Activated T-cell treated with anti-CD3 and anti-CD28 coated beads, Interleukin-2, amount 50 U/mL, for 24 hours (primary cell): ENCODE data around the gene SH3RF3.

ENCODE experiments used
- DNase-seq: peaks from one replicate; pipeline ENCODE4 v3.0.0-alpha.2; 2020
- H3K27ac Mint-ChIP-seq: 2 replicates; pipeline ENCODE4 v1.8.0; 2020; ENCODE audit warnings: mild to moderate bottlenecking, mixed read lengths
- H3K27me3 Mint-ChIP-seq: 2 replicates; pipeline ENCODE4 v1.8.0; 2020; ENCODE audit warnings: mixed read lengths
- H3K36me3 Mint-ChIP-seq: 2 replicates; pipeline ENCODE4 v1.8.0; 2020; ENCODE audit warnings: low read depth, mixed read lengths
- H3K4me1 Mint-ChIP-seq: 2 replicates; pipeline ENCODE4 v1.8.0; 2020; ENCODE audit warnings: low read depth, mixed read lengths
- H3K4me3 Mint-ChIP-seq: 2 replicates; pipeline ENCODE4 v1.8.0; 2020; ENCODE audit warnings: mild to moderate bottlenecking, moderate library complexity, mixed read lengths
- H3K9me3 Mint-ChIP-seq: 2 replicates; pipeline ENCODE4 v1.8.0; 2020; ENCODE audit warnings: mixed read lengths

Gene SH3RF3

GRCh38 chr2:109487871-109488655 is 359.1 kb downstream of the SH3RF3 start:
- Mint-ChIP-seq H3K4me3 (no peak overlapping the region), H3K36me3 (no peaks in the 10 kb centered on the region), H3K9me3 (no peaks in the 10 kb centered on the region), H3K27ac (no peak overlapping the region), H3K27me3 (no peaks in the 10 kb centered on the region), H3K4me1 (no peaks in the 10 kb centered on the region)
- DNase-seq = no peak

GRCh38 chr2:109489296-109489695 is 360.3 kb downstream of the SH3RF3 start:
- no peaks in the 10 kb centered on the region for H3K4me1 Mint-ChIP-seq
- H3K27me3 Mint-ChIP-seq = no peaks in the 10 kb centered on the region
- H3K36me3 Mint-ChIP-seq = no peaks in the 10 kb centered on the region
- H3K27ac Mint-ChIP-seq = no peak overlapping the region
- no peak overlapping the region for H3K4me3 Mint-ChIP-seq
- DNase-seq = no peak
- H3K9me3 Mint-ChIP-seq = no peaks in the 10 kb centered on the region

GRCh38 chr2:109493176-109493935 is 364.4 kb downstream of the SH3RF3 start:
- no peaks in the 10 kb centered on the region for H3K36me3 Mint-ChIP-seq
- H3K9me3 Mint-ChIP-seq = no peaks in the 10 kb centered on the region
- H3K4me3 Mint-ChIP-seq = no peak overlapping the region
- DNase-seq = no peak
- no peak overlapping the region for H3K27ac Mint-ChIP-seq
- H3K4me1 Mint-ChIP-seq = no peaks in the 10 kb centered on the region
- H3K27me3 Mint-ChIP-seq = no peaks in the 10 kb centered on the region

- Mint-ChIP-seq H3K4me3 (no peak overlapping the region), H3K27ac (no peak overlapping the region), H3K36me3 (no peaks in the 10 kb centered on the region), H3K27me3 (no peaks in the 10 kb centered on the region), H3K9me3 (no peaks in the 10 kb centered on the region), H3K4me1 (no peaks in the 10 kb centered on the region)
- DNase-seq = no peak
Observed at GRCh38 chr2:109494351-109494750, 365.3 kb downstream of the SH3RF3 start.

GRCh38 chr2:109497463-109497862 is 368.5 kb downstream of the SH3RF3 start:
- Mint-ChIP-seq H3K27ac (no peak overlapping the region), H3K36me3 (no peaks in the 10 kb centered on the region), H3K27me3 (no peaks in the 10 kb centered on the region), H3K4me1 (no peaks in the 10 kb centered on the region), H3K4me3 (no peak overlapping the region), H3K9me3 (no peaks in the 10 kb centered on the region)
- DNase-seq = no peak

- DNase-seq = no peak
- Mint-ChIP-seq H3K36me3 (no peaks in the 10 kb centered on the region), H3K4me1 (no peaks in the 10 kb centered on the region), H3K27me3 (no peaks in the 10 kb centered on the region), H3K27ac (no peak overlapping the region), H3K4me3 (no peak overlapping the region), H3K9me3 (no peaks in the 10 kb centered on the region)
Observed at GRCh38 chr2:109497911-109498870, 369.2 kb downstream of the SH3RF3 start.

GRCh38 chr2:109498906-109499305 is 369.9 kb downstream of the SH3RF3 start:
- no peak overlapping the region for H3K4me3 Mint-ChIP-seq
- no peaks in the 10 kb centered on the region for H3K36me3 Mint-ChIP-seq
- no peaks in the 10 kb centered on the region for H3K27me3 Mint-ChIP-seq
- H3K27ac Mint-ChIP-seq = no peak overlapping the region
- no peaks in the 10 kb centered on the region for H3K4me1 Mint-ChIP-seq
- H3K9me3 Mint-ChIP-seq = no peaks in the 10 kb centered on the region
- no peak for DNase-seq

GRCh38 chr2:109499566-109499965 is 370.6 kb downstream of the SH3RF3 start:
- Mint-ChIP-seq H3K4me3 (no peak overlapping the region), H3K27me3 (no peaks in the 10 kb centered on the region), H3K36me3 (no peaks in the 10 kb centered on the region), H3K27ac (no peak overlapping the region), H3K9me3 (no peaks in the 10 kb centered on the region), H3K4me1 (no peaks in the 10 kb centered on the region)
- no peak for DNase-seq

- H3K9me3 Mint-ChIP-seq = no peaks in the 10 kb centered on the region
- no peaks in the 10 kb centered on the region for H3K27me3 Mint-ChIP-seq
- no peak overlapping the region for H3K4me3 Mint-ChIP-seq
- no peak overlapping the region for H3K27ac Mint-ChIP-seq
- no peaks in the 10 kb centered on the region for H3K36me3 Mint-ChIP-seq
- H3K4me1 Mint-ChIP-seq = no peaks in the 10 kb centered on the region
- no peak for DNase-seq
Observed at GRCh38 chr2:109500910-109501309, 371.9 kb downstream of the SH3RF3 start.

- Mint-ChIP-seq H3K27ac (no peak overlapping the region), H3K4me1 (no peaks in the 10 kb centered on the region)
Observed at GRCh38 chr2:109501461-109501860, 372.5 kb downstream of the SH3RF3 start.

GRCh38 chr2:109503191-109503590 is 374.2 kb downstream of the SH3RF3 start:
- no peak overlapping the region for H3K4me3 Mint-ChIP-seq
- no peaks in the 10 kb centered on the region for H3K36me3 Mint-ChIP-seq

More at GRCh38 chr2:109501461-109501860, 372.5 kb downstream of the SH3RF3 start:
- no peak for DNase-seq
- Mint-ChIP-seq H3K36me3 (no peaks in the 10 kb centered on the region), H3K9me3 (no peaks in the 10 kb centered on the region), H3K27me3 (no peaks in the 10 kb centered on the region), H3K4me3 (no peak overlapping the region)

GRCh38 chr2:109507217-109507616 is 378.2 kb downstream of the SH3RF3 start:
- H3K4me3 Mint-ChIP-seq = no peak overlapping the region

More at GRCh38 chr2:109503191-109503590, 374.2 kb downstream of the SH3RF3 start:
- DNase-seq = no peak
- H3K27me3 Mint-ChIP-seq = peaks cover 2% of the 10 kb centered on the region
- no peak overlapping the region for H3K27ac Mint-ChIP-seq
- no peaks in the 10 kb centered on the region for H3K9me3 Mint-ChIP-seq
- H3K4me1 Mint-ChIP-seq = no peaks in the 10 kb centered on the region

GRCh38 chr2:109507828-109508227 is 378.8 kb downstream of the SH3RF3 start:
- no peak overlapping the region for H3K27ac Mint-ChIP-seq
- no peaks in the 10 kb centered on the region for H3K4me1 Mint-ChIP-seq
- H3K4me3 Mint-ChIP-seq = no peak overlapping the region
- H3K27me3 Mint-ChIP-seq = peaks cover 5% of the 10 kb centered on the region
- H3K9me3 Mint-ChIP-seq = no peaks in the 10 kb centered on the region
- H3K36me3 Mint-ChIP-seq = no peaks in the 10 kb centered on the region
- no peak for DNase-seq

More at GRCh38 chr2:109507217-109507616, 378.2 kb downstream of the SH3RF3 start:
- DNase-seq = no peak
- no peaks in the 10 kb centered on the region for H3K9me3 Mint-ChIP-seq
- no peaks in the 10 kb centered on the region for H3K36me3 Mint-ChIP-seq
- H3K27me3 Mint-ChIP-seq = peaks cover 5% of the 10 kb centered on the region
- no peak overlapping the region for H3K27ac Mint-ChIP-seq
- no peaks in the 10 kb centered on the region for H3K4me1 Mint-ChIP-seq

- Mint-ChIP-seq H3K9me3 (no peaks in the 10 kb centered on the region), H3K4me1 (peaks cover 3% of the 10 kb centered on the region), H3K27ac (no peak overlapping the region), H3K27me3 (peaks cover 5% of the 10 kb centered on the region), H3K36me3 (no peaks in the 10 kb centered on the region), H3K4me3 (no peak overlapping the region)
- DNase-seq = no peak
Observed at GRCh38 chr2:109508556-109508955, 379.6 kb downstream of the SH3RF3 start.
